ENCODE measurements around the gene COPS3. TPM values are rescaled to one million over a fixed set of nuclear protein-coding genes. Genes with fewer than 3 reads are reported as not detected.

COPS3 gene
- total and polyA plus RNA-seq, 2 of the 4 experiments (the other 2 are of a cell fraction), result 71.4 to 144 TPM

DNA sequence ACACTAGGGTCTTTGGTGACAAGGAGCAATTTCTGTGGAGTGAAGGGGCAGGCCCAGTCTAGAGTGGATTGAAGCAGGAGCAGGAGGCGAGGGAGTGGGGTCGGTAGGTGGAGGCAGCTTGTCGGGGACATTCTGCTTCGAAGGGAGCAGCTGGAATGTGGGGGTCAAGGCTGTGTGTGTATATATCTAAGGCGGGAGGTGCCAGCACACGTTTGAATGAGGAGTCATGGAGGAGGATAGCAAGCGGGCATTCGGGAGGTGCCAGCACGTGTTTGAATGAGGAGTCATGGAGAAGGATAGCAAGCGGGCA, 39.8 kb upstream of the COPS3 start:
- Histone ChIP-seq H3K4me2 (ENCODE audit: low read depth, low read length) (no peak overlapping the region), H3K27me3 (ENCODE audit: control insufficient read depth, insufficient read depth, low read length) (peaks cover 6% of the 10 kb centered on the region; the same call in 1 of the 2 replicates), H2AFZ (replicated peaks; ENCODE audit: low read length, poor library complexity) (no peak overlapping the region), H3K56ac (ENCODE audit: extremely low read depth, insufficient read depth, low read length) (no peak overlapping the region), H2AK5ac (ENCODE audit: low read depth, low read length) (no peak overlapping the region), H3K9me3 (ENCODE audit: control insufficient read depth, insufficient read depth, low read length) (no peaks in the 10 kb centered on the region), H4K5ac (ENCODE audit: low read depth, low read length) (no peak overlapping the region), H3K4me3 (ENCODE audit: insufficient read depth, low read depth, low read length) (no peak overlapping the region), H3K14ac (replicated peaks; ENCODE audit: low read depth, low read length) (no peak overlapping the region), H3K23ac (ENCODE audit: low read depth, low read length) (no peak overlapping the region), H2BK120ac (ENCODE audit: low read depth, low read length) (no peak overlapping the region), H2BK5ac (ENCODE audit: low read depth, low read length, poor library complexity, severe bottlenecking) (no peak overlapping the region), H4K20me1 (ENCODE audit: insufficient read depth, low read length) (no peaks in the 10 kb centered on the region), H3K4me1 (ENCODE audit: control insufficient read depth, insufficient read depth, low read length) (no peaks in the 10 kb centered on the region), H3K18ac (ENCODE audit: low read depth, low read length) (no peak overlapping the region), H3K27ac (ENCODE audit: insufficient read depth, low read length) (no peak overlapping the region), H4K91ac (ENCODE audit: insufficient read depth, low read depth, low read length) (no peak overlapping the region), H2BK20ac (ENCODE audit: low read depth, low read length) (no peak overlapping the region), H3K9me1 (ENCODE audit: insufficient read depth, low read length) (no peaks in the 10 kb centered on the region), H3K79me1 (ENCODE audit: low read depth in 1 of 2, low read length in 2 of 2) (no peaks in the 10 kb centered on the region), H2AK9ac (replicated peaks; ENCODE audit: low read depth, low read length, poor library complexity) (no peak overlapping the region), H4K8ac (ENCODE audit: low read depth in 2 of 2, low read length in 2 of 2) (no peak overlapping the region), H3K4ac (ENCODE audit: low read depth, low read length) (no peak overlapping the region), H2BK15ac (ENCODE audit: low read depth, low read length) (no peak overlapping the region), H3K9ac (ENCODE audit: low read depth, low read length) (no peak overlapping the region), H3K36me3 (ENCODE audit: control insufficient read depth, insufficient read depth, low read length) (no peaks in the 10 kb centered on the region)
- CTCF ChIA-PET, result no interaction called here
- no peak for DNase-seq
- WGBS, 2 experiments (ENCODE audit: extremely low coverage in 2 of 2, insufficient read length in 1 of 2), result 84% methylated on average over 10 of the region's 10 CpGs; no CpG with 5 or more reads in 1 of the 2 experiments
- POLR2A ChIA-PET (ENCODE audit: unreplicated experiment), result no interaction called here
- in situ Hi-C loops (cut with MboI; ENCODE audit: low sequenced_read_pairs) (no loop called here), dilution Hi-C loops (cut with HindIII; ENCODE audit: low sequenced_read_pairs, unreplicated experiment) (no loop called here), intact Hi-C loops (cut with micrococcal nuclease) (no loop called here)
- ATAC-seq (ENCODE audit: low read depth), result no peak
- no TSS peak for BruUV-seq (replicated peaks)
- TF ChIP-seq SMC3 (IDR thresholded peaks at IDR 0.05; ENCODE audit: low read depth, low read length) (no peak), RAD21 (IDR thresholded peaks at IDR 0.05; ENCODE audit: low read length) (no peak), CHD1 (IDR thresholded peaks at IDR 0.05; ENCODE audit: low read depth, low read length) (no peak), MXI1 (IDR thresholded peaks at IDR 0.05; ENCODE audit: borderline replicate concordance, low read depth, low read length) (no peak), MAFK (IDR thresholded peaks at IDR 0.05; ENCODE audit: low read depth, low read length) (no peak), RCOR1 (IDR thresholded peaks at IDR 0.05; ENCODE audit: insufficient replicate concordance, low read length) (no peak), CEBPB (IDR thresholded peaks at IDR 0.05; ENCODE audit: low read depth, low read length) (no peak), USF2 (IDR thresholded peaks at IDR 0.05; ENCODE audit: low read depth, low read length) (no peak), NFE2L2 (IDR thresholded peaks at IDR 0.05; ENCODE audit: low read depth, low read length) (no peak), FOS (IDR thresholded peaks at IDR 0.05; ENCODE audit: low read depth, low read length) (no peak), BHLHE40 (IDR thresholded peaks at IDR 0.05; ENCODE audit: low read depth, low read length) (no peak), RFX5 (IDR thresholded peaks at IDR 0.05; ENCODE audit: low read depth, low read length) (no peak)
- TF ChIP-seq, protein P1, sequence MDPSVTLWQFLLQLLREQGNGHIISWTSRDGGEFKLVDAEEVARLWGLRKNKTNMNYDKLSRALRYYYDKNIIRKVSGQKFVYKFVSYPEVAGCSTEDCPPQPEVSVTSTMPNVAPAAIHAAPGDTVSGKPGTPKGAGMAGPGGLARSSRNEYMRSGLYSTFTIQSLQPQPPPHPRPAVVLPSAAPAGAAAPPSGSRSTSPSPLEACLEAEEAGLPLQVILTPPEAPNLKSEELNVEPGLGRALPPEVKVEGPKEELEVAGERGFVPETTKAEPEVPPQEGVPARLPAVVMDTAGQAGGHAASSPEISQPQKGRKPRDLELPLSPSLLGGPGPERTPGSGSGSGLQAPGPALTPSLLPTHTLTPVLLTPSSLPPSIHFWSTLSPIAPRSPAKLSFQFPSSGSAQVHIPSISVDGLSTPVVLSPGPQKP (IDR thresholded peaks at IDR 0.05; ENCODE audit: borderline replicate concordance, low read depth, low read length), result no peak
- TF ChIP-seq, protein P2, sequence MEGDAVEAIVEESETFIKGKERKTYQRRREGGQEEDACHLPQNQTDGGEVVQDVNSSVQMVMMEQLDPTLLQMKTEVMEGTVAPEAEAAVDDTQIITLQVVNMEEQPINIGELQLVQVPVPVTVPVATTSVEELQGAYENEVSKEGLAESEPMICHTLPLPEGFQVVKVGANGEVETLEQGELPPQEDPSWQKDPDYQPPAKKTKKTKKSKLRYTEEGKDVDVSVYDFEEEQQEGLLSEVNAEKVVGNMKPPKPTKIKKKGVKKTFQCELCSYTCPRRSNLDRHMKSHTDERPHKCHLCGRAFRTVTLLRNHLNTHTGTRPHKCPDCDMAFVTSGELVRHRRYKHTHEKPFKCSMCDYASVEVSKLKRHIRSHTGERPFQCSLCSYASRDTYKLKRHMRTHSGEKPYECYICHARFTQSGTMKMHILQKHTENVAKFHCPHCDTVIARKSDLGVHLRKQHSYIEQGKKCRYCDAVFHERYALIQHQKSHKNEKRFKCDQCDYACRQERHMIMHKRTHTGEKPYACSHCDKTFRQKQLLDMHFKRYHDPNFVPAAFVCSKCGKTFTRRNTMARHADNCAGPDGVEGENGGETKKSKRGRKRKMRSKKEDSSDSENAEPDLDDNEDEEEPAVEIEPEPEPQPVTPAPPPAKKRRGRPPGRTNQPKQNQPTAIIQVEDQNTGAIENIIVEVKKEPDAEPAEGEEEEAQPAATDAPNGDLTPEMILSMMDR (conservative IDR thresholded peaks at IDR 0.05; ENCODE audit: low read depth, low read length), result no peak
